Measurements from ENCODE around the gene LRIT1.

LRIT1 gene

GRCh38 chr10:84193327-84193726 is 48.0 kb downstream of the LRIT1 start:
- no peaks in the 10 kb centered on the region for H3K36me3 ChIP-seq (ENCODE audit: low read depth)
- no peak for ATAC-seq (ENCODE audit: low read depth)
- H3K4me1 ChIP-seq (ENCODE audit: insufficient read depth, poor library complexity, severe bottlenecking), result no peaks in the 10 kb centered on the region
- H3K4me3 ChIP-seq (ENCODE audit: severe bottlenecking), result no peak overlapping the region
- H3K27me3 ChIP-seq (ENCODE audit: insufficient read depth, poor library complexity, severe bottlenecking), result peaks cover 18% of the 10 kb centered on the region
- no peaks in the 10 kb centered on the region for H3K9me3 ChIP-seq (ENCODE audit: severe bottlenecking)
- DNase-seq (ENCODE audit: low spot score), result no peak
- TF ChIP-seq CTCF (IDR thresholded peaks at IDR 0.05; ENCODE audit: poor library complexity, severe bottlenecking), result no peak
- H3K27ac ChIP-seq (ENCODE audit: poor library complexity, severe bottlenecking), result no peak overlapping the region

GRCh38 chr10:84191106-84191505 is 50.2 kb downstream of the LRIT1 start:
- Histone ChIP-seq H3K27me3 (ENCODE audit: insufficient read depth, poor library complexity, severe bottlenecking) (peaks cover 18% of the 10 kb centered on the region), H3K4me3 (ENCODE audit: severe bottlenecking) (no peak overlapping the region), H3K27ac (ENCODE audit: poor library complexity, severe bottlenecking) (no peak overlapping the region), H3K36me3 (ENCODE audit: low read depth) (no peaks in the 10 kb centered on the region), H3K9me3 (ENCODE audit: severe bottlenecking) (no peaks in the 10 kb centered on the region), H3K4me1 (ENCODE audit: insufficient read depth, poor library complexity, severe bottlenecking) (no peaks in the 10 kb centered on the region)
- TF ChIP-seq CTCF (IDR thresholded peaks at IDR 0.05; ENCODE audit: poor library complexity, severe bottlenecking), result no peak
- DNase-seq (ENCODE audit: low spot score) (no peak), ATAC-seq (ENCODE audit: low read depth) (no peak)

- Histone ChIP-seq H3K36me3 (ENCODE audit: low read depth) (no peaks in the 10 kb centered on the region), H3K9me3 (ENCODE audit: severe bottlenecking) (no peaks in the 10 kb centered on the region), H3K27me3 (ENCODE audit: insufficient read depth, poor library complexity, severe bottlenecking) (peaks cover 17% of the 10 kb centered on the region), H3K4me3 (ENCODE audit: severe bottlenecking) (no peak overlapping the region), H3K4me1 (ENCODE audit: insufficient read depth, poor library complexity, severe bottlenecking) (no peaks in the 10 kb centered on the region), H3K27ac (ENCODE audit: poor library complexity, severe bottlenecking) (no peak overlapping the region)
- DNase-seq (ENCODE audit: low spot score) (no peak), ATAC-seq (ENCODE audit: low read depth) (no peak)
- no peak for TF ChIP-seq CTCF (IDR thresholded peaks at IDR 0.05; ENCODE audit: poor library complexity, severe bottlenecking)
Observed at GRCh38 chr10:84190621-84191020, 50.7 kb downstream of the LRIT1 start.

GRCh38 chr10:84188815-84189214 is 52.5 kb downstream of the LRIT1 start:
- no peak for TF ChIP-seq CTCF (IDR thresholded peaks at IDR 0.05; ENCODE audit: poor library complexity, severe bottlenecking)
- Histone ChIP-seq H3K4me3 (ENCODE audit: severe bottlenecking) (no peak overlapping the region), H3K27me3 (ENCODE audit: insufficient read depth, poor library complexity, severe bottlenecking) (peaks cover under 1% of the 10 kb centered on the region), H3K36me3 (ENCODE audit: low read depth) (no peaks in the 10 kb centered on the region), H3K9me3 (ENCODE audit: severe bottlenecking) (no peaks in the 10 kb centered on the region), H3K27ac (ENCODE audit: poor library complexity, severe bottlenecking) (no peak overlapping the region), H3K4me1 (ENCODE audit: insufficient read depth, poor library complexity, severe bottlenecking) (no peaks in the 10 kb centered on the region)
- ATAC-seq (ENCODE audit: low read depth) (no peak), DNase-seq (ENCODE audit: low spot score) (no peak)

- ATAC-seq (ENCODE audit: low read depth) (no peak), DNase-seq (ENCODE audit: low spot score) (no peak)
- no peak overlapping the region for H3K4me3 ChIP-seq (ENCODE audit: severe bottlenecking)
- H3K27me3 ChIP-seq (ENCODE audit: insufficient read depth, poor library complexity, severe bottlenecking), result no peaks in the 10 kb centered on the region
- H3K36me3 ChIP-seq (ENCODE audit: low read depth), result no peaks in the 10 kb centered on the region
- H3K9me3 ChIP-seq (ENCODE audit: severe bottlenecking), result no peaks in the 10 kb centered on the region
- no peak for TF ChIP-seq CTCF (IDR thresholded peaks at IDR 0.05; ENCODE audit: poor library complexity, severe bottlenecking)
- no peaks in the 10 kb centered on the region for H3K4me1 ChIP-seq (ENCODE audit: insufficient read depth, poor library complexity, severe bottlenecking)
- no peak overlapping the region for H3K27ac ChIP-seq (ENCODE audit: poor library complexity, severe bottlenecking)
Observed at GRCh38 chr10:84185526-84186175, 55.7 kb downstream of the LRIT1 start.
